ENCODE measurements around the gene PIK3CD. TPM values are rescaled to one million over a fixed set of nuclear protein-coding genes. Genes with fewer than 3 reads are reported as not detected.

Gene PIK3CD
- total RNA-seq, 1 experiment from 2014 or later, result 2.6 TPM

GRCh38 chr1:9643351-9644256 lies 7.9 kb upstream of the PIK3CD start:
- H3K9me3 Mint-ChIP-seq (ENCODE audit: low read depth, unreplicated experiment), result no peaks in the 10 kb centered on the region
- intact Hi-C loops (cut with micrococcal nuclease; ENCODE audit: unreplicated experiment), result no loop called here
- no peaks in the 10 kb centered on the region for H3K4me1 Mint-ChIP-seq (ENCODE audit: low read depth, unreplicated experiment)
- no TSS peak for BruUV-seq (replicated peaks)
- no peaks in the 10 kb centered on the region for H3K36me3 Mint-ChIP-seq (ENCODE audit: insufficient read depth, unreplicated experiment)
- no peak overlapping the region for H3K27ac Mint-ChIP-seq (ENCODE audit: unreplicated experiment)
- no peak for DNase-seq
- TF ChIP-seq, protein P1, sequence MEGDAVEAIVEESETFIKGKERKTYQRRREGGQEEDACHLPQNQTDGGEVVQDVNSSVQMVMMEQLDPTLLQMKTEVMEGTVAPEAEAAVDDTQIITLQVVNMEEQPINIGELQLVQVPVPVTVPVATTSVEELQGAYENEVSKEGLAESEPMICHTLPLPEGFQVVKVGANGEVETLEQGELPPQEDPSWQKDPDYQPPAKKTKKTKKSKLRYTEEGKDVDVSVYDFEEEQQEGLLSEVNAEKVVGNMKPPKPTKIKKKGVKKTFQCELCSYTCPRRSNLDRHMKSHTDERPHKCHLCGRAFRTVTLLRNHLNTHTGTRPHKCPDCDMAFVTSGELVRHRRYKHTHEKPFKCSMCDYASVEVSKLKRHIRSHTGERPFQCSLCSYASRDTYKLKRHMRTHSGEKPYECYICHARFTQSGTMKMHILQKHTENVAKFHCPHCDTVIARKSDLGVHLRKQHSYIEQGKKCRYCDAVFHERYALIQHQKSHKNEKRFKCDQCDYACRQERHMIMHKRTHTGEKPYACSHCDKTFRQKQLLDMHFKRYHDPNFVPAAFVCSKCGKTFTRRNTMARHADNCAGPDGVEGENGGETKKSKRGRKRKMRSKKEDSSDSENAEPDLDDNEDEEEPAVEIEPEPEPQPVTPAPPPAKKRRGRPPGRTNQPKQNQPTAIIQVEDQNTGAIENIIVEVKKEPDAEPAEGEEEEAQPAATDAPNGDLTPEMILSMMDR (IDR thresholded peaks at IDR 0.05; ENCODE audit: unreplicated experiment), result no peak
- CTCF ChIA-PET, result no interaction called here
- H3K4me3 Mint-ChIP-seq (ENCODE audit: low read depth, unreplicated experiment), result no peak overlapping the region
- H3K27me3 Mint-ChIP-seq (ENCODE audit: unreplicated experiment), result peaks cover 24% of the 10 kb centered on the region

DNA sequence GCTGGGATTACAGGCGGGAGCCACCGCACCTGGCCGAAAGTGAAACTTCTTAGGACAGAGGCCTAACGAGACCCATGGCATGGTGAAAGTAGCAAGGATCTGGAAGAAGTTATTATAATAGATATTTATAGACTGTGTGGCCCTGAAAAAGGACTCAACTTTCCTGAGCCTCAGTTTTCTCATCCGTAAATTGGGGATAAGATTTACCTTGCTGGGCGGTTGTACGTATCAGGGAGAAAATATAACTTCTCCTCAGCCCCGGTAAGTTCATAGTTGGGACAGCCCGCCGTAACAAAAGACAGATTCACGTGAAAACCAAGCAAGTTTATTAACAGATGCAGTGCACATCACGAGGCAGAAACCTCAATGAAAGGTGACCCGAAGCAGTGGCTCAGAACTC lies 5.5 kb upstream of the PIK3CD start:
- intact Hi-C loops (cut with micrococcal nuclease; ENCODE audit: unreplicated experiment), result no loop called here
- TF ChIP-seq, protein P1 (IDR thresholded peaks at IDR 0.05; ENCODE audit: unreplicated experiment), result no peak
- CTCF ChIA-PET, result no interaction called here
- Mint-ChIP-seq H3K27ac (ENCODE audit: unreplicated experiment) (no peak overlapping the region), H3K36me3 (ENCODE audit: insufficient read depth, unreplicated experiment) (no peaks in the 10 kb centered on the region), H3K27me3 (ENCODE audit: unreplicated experiment) (peaks cover 24% of the 10 kb centered on the region), H3K9me3 (ENCODE audit: low read depth, unreplicated experiment) (no peaks in the 10 kb centered on the region), H3K4me3 (ENCODE audit: low read depth, unreplicated experiment) (no peak overlapping the region), H3K4me1 (ENCODE audit: low read depth, unreplicated experiment) (no peaks in the 10 kb centered on the region)
- no TSS peak for BruUV-seq (replicated peaks)
- no peak for DNase-seq

DNA sequence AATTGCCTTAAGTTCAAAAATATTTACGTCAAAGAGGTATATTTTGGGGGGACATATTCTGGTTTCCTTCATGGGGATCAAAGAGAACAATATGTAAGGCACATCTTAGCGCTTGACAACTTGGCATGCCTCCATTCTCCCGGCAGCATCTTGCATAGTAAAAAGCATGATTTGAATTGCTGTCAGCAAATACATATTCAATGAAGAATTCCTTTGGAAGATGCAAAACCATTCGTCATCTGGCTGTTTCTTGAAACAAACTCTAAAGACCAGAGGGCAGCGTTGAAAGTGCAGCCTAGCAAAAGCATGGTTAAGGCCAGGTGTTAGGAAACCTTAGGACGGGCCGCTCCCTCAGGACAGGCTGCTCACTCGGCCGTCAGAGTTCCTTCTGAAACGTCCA lies 3.4 kb upstream of the PIK3CD start:
- TF ChIP-seq, protein P1 (IDR thresholded peaks at IDR 0.05; ENCODE audit: unreplicated experiment), result no peak
- H3K27me3 Mint-ChIP-seq (ENCODE audit: unreplicated experiment), result peaks cover 40% of the 10 kb centered on the region
- intact Hi-C loops (cut with micrococcal nuclease; ENCODE audit: unreplicated experiment), result no loop called here
- no peaks in the 10 kb centered on the region for H3K4me1 Mint-ChIP-seq (ENCODE audit: low read depth, unreplicated experiment)
- no TSS peak for BruUV-seq (replicated peaks)
- DNase-seq, result no peak
- CTCF ChIA-PET, result interaction anchor here (0.6 kb wide), 1 partner anchor 35 kb away, joined by 6 read pairs; no protein-coding TSS in a partner anchor
- no peak overlapping the region for H3K4me3 Mint-ChIP-seq (ENCODE audit: low read depth, unreplicated experiment)
- no peak overlapping the region for H3K27ac Mint-ChIP-seq (ENCODE audit: unreplicated experiment)
- H3K36me3 Mint-ChIP-seq (ENCODE audit: insufficient read depth, unreplicated experiment), result no peaks in the 10 kb centered on the region
- H3K9me3 Mint-ChIP-seq (ENCODE audit: low read depth, unreplicated experiment), result no peaks in the 10 kb centered on the region

GRCh38 chr1:9649769-9650168 lies 1.8 kb upstream of the PIK3CD start:
- CTCF ChIA-PET, result no interaction called here
- BruUV-seq (replicated peaks), result no TSS peak
- Mint-ChIP-seq H3K4me1 (ENCODE audit: low read depth, unreplicated experiment) (no peaks in the 10 kb centered on the region), H3K36me3 (ENCODE audit: insufficient read depth, unreplicated experiment) (no peaks in the 10 kb centered on the region), H3K27ac (ENCODE audit: unreplicated experiment) (no peak overlapping the region), H3K4me3 (ENCODE audit: low read depth, unreplicated experiment) (no peak overlapping the region), H3K27me3 (ENCODE audit: unreplicated experiment) (peaks cover 56% of the 10 kb centered on the region), H3K9me3 (ENCODE audit: low read depth, unreplicated experiment) (no peaks in the 10 kb centered on the region)
- intact Hi-C loops (cut with micrococcal nuclease; ENCODE audit: unreplicated experiment), result no loop called here
- no peak for DNase-seq
- TF ChIP-seq, protein P1 (IDR thresholded peaks at IDR 0.05; ENCODE audit: unreplicated experiment), result no peak
